ENCODE results near the gene CNIH1. TPM values are rescaled to one million over a fixed set of nuclear protein-coding genes. Genes with fewer than 3 reads are reported as not detected.
"Not testable (repeated sequence)": the region's sequence is repeated elsewhere in the genome, so short reads cannot be mapped to it uniquely, and the experiment has no call there.

Gene CNIH1
- total RNA-seq, 1 experiment from 2014 or later = 118 TPM

GRCh38 chr14:54459106-54459505 lies 17.9 kb upstream of the CNIH1 start:
- no peak overlapping the region for H3K27ac Mint-ChIP-seq (ENCODE audit: unreplicated experiment)
- H3K4me3 Mint-ChIP-seq (ENCODE audit: low read depth, unreplicated experiment) = no peak overlapping the region
- H3K4me1 Mint-ChIP-seq (ENCODE audit: low read depth, unreplicated experiment) = no peaks in the 10 kb centered on the region
- peaks cover 2% of the 10 kb centered on the region for H3K9me3 Mint-ChIP-seq (ENCODE audit: low read depth, unreplicated experiment)
- peaks cover 13% of the 10 kb centered on the region for H3K27me3 Mint-ChIP-seq (ENCODE audit: unreplicated experiment)
- no peak for DNase-seq
- TF ChIP-seq CTCF (IDR thresholded peaks at IDR 0.05; ENCODE audit: unreplicated experiment) = no peak
- intact Hi-C loops (cut with micrococcal nuclease; ENCODE audit: unreplicated experiment) = no loop called here
- CTCF ChIA-PET = no interaction called here
- H3K36me3 Mint-ChIP-seq (ENCODE audit: insufficient read depth, unreplicated experiment) = no peaks in the 10 kb centered on the region
- no TSS peak for BruUV-seq (replicated peaks)

- H3K27ac Mint-ChIP-seq (ENCODE audit: unreplicated experiment); H3K4me3 Mint-ChIP-seq (ENCODE audit: low read depth, unreplicated experiment); H3K4me1 Mint-ChIP-seq (ENCODE audit: low read depth, unreplicated experiment); H3K9me3 Mint-ChIP-seq (ENCODE audit: low read depth, unreplicated experiment); BruUV-seq (replicated peaks); H3K36me3 Mint-ChIP-seq (ENCODE audit: insufficient read depth, unreplicated experiment); CTCF ChIA-PET; DNase-seq; intact Hi-C loops (cut with micrococcal nuclease; ENCODE audit: unreplicated experiment): not testable (repeated sequence)
- H3K27me3 Mint-ChIP-seq (ENCODE audit: unreplicated experiment) = peaks cover 13% of the 10 kb centered on the region
These were observed 17.4 kb upstream of the CNIH1 start for GRCh38 chr14:54458536-54458935.

- no peaks in the 10 kb centered on the region for H3K9me3 Mint-ChIP-seq (ENCODE audit: low read depth, unreplicated experiment)
- peaks cover 4% of the 10 kb centered on the region for H3K27me3 Mint-ChIP-seq (ENCODE audit: unreplicated experiment)
- intact Hi-C loops (cut with micrococcal nuclease; ENCODE audit: unreplicated experiment) = no loop called here
- H3K4me3 Mint-ChIP-seq (ENCODE audit: low read depth, unreplicated experiment) = no peak overlapping the region
- DNase-seq = no peak
- H3K36me3 Mint-ChIP-seq (ENCODE audit: insufficient read depth, unreplicated experiment) = no peaks in the 10 kb centered on the region
- H3K4me1 Mint-ChIP-seq (ENCODE audit: low read depth, unreplicated experiment) = no peaks in the 10 kb centered on the region
- no peak overlapping the region for H3K27ac Mint-ChIP-seq (ENCODE audit: unreplicated experiment)
- no TSS peak for BruUV-seq (replicated peaks)
- CTCF ChIA-PET = no interaction called here
- TF ChIP-seq CTCF (IDR thresholded peaks at IDR 0.05; ENCODE audit: unreplicated experiment) = no peak
These were observed 16.4 kb upstream of the CNIH1 start for GRCh38 chr14:54457609-54457996.

- H3K4me3 Mint-ChIP-seq (ENCODE audit: low read depth, unreplicated experiment); H3K27me3 Mint-ChIP-seq (ENCODE audit: unreplicated experiment); intact Hi-C loops (cut with micrococcal nuclease; ENCODE audit: unreplicated experiment); DNase-seq; CTCF ChIA-PET; H3K4me1 Mint-ChIP-seq (ENCODE audit: low read depth, unreplicated experiment); H3K36me3 Mint-ChIP-seq (ENCODE audit: insufficient read depth, unreplicated experiment); BruUV-seq (replicated peaks); H3K9me3 Mint-ChIP-seq (ENCODE audit: low read depth, unreplicated experiment); H3K27ac Mint-ChIP-seq (ENCODE audit: unreplicated experiment): not testable (repeated sequence)
These were observed 15.8 kb upstream of the CNIH1 start for GRCh38 chr14:54456820-54457608.

GRCh38 chr14:54455363-54455762 lies 14.2 kb upstream of the CNIH1 start:
- intact Hi-C loops (cut with micrococcal nuclease; ENCODE audit: unreplicated experiment) = no loop called here
- CTCF ChIA-PET = no interaction called here
- Mint-ChIP-seq H3K27me3 (ENCODE audit: unreplicated experiment) (no peaks in the 10 kb centered on the region), H3K4me3 (ENCODE audit: low read depth, unreplicated experiment) (no peak overlapping the region), H3K4me1 (ENCODE audit: low read depth, unreplicated experiment) (no peaks in the 10 kb centered on the region), H3K36me3 (ENCODE audit: insufficient read depth, unreplicated experiment) (no peaks in the 10 kb centered on the region), H3K9me3 (ENCODE audit: low read depth, unreplicated experiment) (no peaks in the 10 kb centered on the region), H3K27ac (ENCODE audit: unreplicated experiment) (no peak overlapping the region)
- no TSS peak for BruUV-seq (replicated peaks)
- no peak for DNase-seq
- TF ChIP-seq CTCF (IDR thresholded peaks at IDR 0.05; ENCODE audit: unreplicated experiment) = no peak

GRCh38 chr14:54453990-54454389 lies 12.8 kb upstream of the CNIH1 start:
- H3K4me3 Mint-ChIP-seq (ENCODE audit: low read depth, unreplicated experiment); H3K9me3 Mint-ChIP-seq (ENCODE audit: low read depth, unreplicated experiment); H3K36me3 Mint-ChIP-seq (ENCODE audit: insufficient read depth, unreplicated experiment); DNase-seq; H3K27me3 Mint-ChIP-seq (ENCODE audit: unreplicated experiment); intact Hi-C loops (cut with micrococcal nuclease; ENCODE audit: unreplicated experiment); H3K27ac Mint-ChIP-seq (ENCODE audit: unreplicated experiment); H3K4me1 Mint-ChIP-seq (ENCODE audit: low read depth, unreplicated experiment); BruUV-seq (replicated peaks); CTCF ChIA-PET: not testable (repeated sequence)

Measured in Calu3 (cell line).